GM21717 (cell line): Measurements from ENCODE around the gene TNFRSF6B.
"Not testable (repeated sequence)": the region's sequence is repeated elsewhere in the genome, so short reads cannot be mapped to it uniquely, and the experiment has no call there.

Experiments used
- ATAC-seq: cut with Tn5 transposase; IDR thresholded peaks from one replicate; pipeline ENCODE4 v1.9.1; 2021; ENCODE audit warnings: mild to moderate bottlenecking, moderate library complexity; ENCODE audit not compliant: unreplicated experiment

TNFRSF6B gene

GRCh38 chr20:63661959-63662812, 34.3 kb upstream of the TNFRSF6B start:
- no peak for ATAC-seq

DNA sequence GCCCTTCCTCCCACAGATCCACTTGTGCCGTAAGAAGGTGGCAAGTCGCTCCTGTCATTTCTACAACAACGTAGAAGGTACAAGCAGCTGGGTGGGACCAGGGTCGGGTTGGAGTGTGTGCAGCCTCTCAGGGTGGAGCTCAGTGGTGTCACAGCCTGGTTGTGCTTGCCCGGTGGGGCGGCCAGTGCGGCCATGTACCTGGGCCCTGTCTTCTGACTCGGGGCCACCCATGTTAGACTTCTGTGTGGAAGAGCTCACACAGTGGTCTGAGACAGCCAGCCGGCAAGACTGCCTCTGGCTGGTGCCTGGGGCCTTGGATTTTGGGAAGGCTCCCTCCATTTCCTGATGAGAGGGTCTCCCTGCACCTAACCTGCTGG, 33.7 kb upstream of the TNFRSF6B start:
- ATAC-seq: no peak

DNA sequence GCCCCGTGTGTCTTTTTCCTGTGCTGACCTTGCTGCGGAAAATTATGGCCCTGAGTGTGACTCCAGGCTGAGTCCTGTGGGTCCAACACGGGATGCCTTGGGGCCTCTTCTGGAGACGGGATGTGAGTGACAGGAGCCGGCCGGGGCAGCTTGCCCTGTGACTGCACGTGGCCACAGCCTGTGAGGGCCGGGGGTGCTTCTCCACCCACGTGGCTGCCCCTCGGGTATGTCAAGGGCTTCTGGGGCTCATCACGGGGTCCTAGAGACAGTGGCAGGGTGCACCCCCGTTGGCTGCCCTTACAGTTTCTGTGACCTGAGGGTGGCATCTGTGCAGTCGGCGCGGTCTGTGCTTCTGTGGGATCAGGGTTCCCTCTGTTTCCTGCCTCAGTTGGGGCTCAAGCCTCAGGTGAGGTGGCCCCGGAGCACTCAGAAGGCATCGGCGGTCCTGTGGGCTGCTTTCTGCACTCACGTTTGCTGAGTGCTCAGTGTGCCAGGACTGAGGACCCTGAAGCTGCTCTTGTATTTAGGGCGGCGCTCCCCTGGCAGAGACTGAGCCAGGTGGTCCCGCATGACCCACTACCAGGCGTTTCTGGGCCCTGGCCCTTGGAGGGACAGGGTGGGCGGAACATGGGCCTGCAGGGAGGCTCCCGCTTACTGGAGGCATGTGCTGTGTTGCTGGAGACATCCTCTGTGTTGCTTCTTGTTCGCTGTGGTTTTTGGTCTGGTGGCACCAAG, 33.0 kb upstream of the TNFRSF6B start:
- no peak for ATAC-seq

- no peak for ATAC-seq
These were observed 32.2 kb upstream of the TNFRSF6B start for GRCh38 chr20:63664143-63664851.

DNA sequence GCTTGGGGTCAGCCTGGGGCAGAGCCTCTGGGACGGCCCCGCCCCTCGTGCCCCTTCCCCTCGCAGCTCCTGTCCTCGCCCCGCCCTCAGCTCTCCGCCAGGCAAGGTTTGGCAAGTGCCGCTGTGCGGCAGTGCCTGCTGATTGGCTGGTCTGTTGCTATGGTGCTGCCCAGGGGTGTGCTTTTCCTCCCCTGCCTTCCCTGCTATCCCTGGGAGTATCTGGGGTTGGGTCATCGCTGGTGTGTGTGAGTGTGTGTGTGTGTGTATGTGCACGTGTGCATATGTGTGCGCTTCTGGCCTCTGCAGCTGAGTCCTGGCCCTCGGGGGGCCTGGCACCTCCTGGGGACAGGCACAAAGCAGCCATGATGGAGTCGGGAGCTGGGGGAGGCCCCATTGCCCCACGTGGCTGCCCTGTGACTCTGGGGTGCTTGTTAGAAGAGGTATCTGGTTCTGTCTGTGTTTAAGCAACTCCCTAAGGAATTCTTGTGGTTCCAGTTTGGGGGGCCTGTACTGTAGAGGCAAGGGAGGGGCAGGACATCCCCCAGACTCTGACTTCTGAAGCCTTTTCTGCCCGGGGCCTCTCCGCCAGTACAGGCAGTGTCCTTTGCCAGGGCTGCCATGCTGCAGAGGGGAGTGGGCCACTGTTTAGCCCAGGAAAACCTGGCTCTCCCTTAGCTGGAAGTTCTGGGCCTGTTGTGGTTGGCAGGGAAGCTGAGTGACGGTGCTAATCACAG, 31.4 kb upstream of the TNFRSF6B start:
- no peak for ATAC-seq

GRCh38 chr20:63665708-63666107, 30.7 kb upstream of the TNFRSF6B start:
- ATAC-seq: no peak

DNA sequence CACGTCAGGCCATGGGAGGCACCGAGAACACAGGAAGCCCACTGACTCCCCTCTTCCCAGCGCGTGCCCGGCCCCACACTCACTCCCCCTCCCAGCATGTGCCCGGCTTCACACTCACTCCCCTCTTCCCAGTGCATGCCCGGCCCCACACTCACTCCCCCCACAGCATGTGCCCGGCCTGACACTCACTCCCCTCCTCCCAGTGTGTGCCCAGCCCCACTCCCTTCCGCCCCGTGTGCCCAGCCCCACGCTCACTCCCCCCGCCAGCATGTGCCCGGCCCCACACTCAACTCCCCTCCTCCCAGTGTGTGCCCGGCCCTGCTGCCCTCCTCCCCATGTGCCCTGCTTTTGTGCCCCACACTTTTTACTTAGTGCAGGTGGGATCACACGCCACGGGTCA, 28.6 kb upstream of the TNFRSF6B start:
- no peak for ATAC-seq

DNA sequence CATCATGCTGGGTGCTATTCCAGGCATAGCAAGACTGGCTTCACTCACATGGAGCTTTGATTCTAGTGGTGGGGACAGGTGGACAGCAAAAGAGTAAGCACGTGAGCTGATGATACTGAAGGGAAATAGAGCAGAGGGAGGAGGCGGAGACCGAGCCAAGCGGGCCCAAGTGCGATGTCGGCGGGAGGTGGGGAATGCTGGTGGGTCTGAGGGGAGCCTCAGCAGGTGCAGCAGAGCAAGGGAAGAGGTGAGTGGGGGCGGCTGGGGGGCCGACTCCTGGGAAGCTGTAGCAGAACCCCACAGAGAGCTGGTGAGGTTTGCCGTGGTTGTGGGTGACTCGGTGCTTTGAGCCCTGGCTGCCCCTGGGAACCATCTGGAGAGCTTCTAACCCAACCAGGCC, 28.1 kb upstream of the TNFRSF6B start:
- no peak for ATAC-seq

DNA sequence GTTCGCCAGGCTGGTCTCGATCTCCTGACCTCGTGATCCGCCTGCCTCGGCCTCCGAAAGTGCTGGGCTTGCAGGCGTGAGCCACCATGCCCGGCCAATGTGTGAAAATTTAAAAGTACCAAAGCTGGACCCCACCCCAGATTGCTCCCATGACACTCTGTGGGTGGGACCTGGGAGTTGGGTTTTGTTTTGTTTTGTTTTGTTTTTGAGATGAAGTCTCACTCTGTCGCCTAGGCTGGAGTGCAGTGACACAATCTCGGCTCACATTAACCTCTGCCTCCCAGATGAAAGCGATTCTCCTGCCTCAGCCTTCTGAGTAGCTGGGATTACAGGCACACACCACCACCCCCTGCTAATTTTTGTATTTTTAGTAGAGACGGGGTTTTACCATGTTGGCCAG, 24.8 kb upstream of the TNFRSF6B start:
- not testable (repeated sequence) for ATAC-seq

DNA sequence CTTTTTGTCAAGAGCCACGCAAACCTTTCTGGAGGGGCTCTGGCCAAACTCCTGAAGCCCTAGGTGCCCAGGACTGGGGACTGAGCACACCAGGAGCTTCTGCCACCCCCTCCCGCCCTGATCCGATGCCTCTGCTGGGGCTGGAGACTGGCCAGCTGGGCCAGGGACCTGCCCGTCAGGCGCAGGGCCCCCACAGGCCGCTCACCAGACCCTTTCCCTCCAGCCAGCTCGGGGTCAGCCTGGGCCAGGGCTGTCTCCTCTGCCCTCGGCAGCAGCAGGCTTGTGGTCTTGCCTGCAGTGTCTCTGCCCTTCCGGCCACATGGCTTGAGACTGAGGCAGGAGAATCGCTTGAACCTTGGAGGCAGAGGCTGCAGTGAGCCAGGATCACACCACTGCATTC, 23.8 kb upstream of the TNFRSF6B start:
- ATAC-seq: no peak

- ATAC-seq: no peak
These were observed 22.5 kb upstream of the TNFRSF6B start for GRCh38 chr20:63673951-63674350.

- no peak for ATAC-seq
These were observed 20.6 kb upstream of the TNFRSF6B start for GRCh38 chr20:63675681-63676368.

- no peak for ATAC-seq
These were observed 18.4 kb upstream of the TNFRSF6B start for GRCh38 chr20:63678071-63678470.

DNA sequence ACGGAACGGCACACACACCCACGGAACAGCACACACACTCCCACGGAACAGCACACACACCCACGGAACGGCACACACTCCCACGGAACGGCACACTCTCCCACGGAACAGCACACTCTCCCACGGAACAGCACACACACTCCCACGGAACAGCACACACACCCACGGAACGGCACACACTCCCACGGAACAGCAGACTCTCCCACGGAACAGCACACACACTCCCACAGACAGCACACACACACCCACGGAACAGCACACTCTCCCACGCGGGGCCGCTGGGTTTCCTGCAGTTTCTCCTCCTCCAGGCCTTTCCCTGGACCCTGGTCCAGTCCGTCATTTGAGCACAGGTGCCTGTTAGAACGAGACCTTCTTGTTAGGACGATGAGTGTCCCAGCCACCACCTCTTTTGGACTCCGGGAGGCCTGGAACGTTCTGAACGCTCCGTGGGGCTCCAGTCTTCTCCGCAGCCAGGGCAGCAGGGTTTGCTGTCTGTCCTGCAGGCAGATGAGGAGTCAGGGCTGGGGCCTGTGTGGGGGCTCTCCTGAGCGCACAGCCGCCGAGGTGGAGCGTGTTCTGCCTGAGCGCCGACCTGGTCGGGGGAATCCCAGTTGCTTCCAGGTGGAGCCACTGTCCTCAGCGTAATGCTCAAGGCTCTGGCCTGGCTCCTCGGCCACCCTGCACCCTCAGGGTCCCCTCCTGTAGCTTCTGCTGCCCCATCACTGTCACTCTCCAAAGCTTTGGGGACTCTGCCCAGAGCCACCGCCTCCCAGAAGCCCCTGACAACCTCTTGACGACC, 17.6 kb upstream of the TNFRSF6B start:
- no peak for ATAC-seq

DNA sequence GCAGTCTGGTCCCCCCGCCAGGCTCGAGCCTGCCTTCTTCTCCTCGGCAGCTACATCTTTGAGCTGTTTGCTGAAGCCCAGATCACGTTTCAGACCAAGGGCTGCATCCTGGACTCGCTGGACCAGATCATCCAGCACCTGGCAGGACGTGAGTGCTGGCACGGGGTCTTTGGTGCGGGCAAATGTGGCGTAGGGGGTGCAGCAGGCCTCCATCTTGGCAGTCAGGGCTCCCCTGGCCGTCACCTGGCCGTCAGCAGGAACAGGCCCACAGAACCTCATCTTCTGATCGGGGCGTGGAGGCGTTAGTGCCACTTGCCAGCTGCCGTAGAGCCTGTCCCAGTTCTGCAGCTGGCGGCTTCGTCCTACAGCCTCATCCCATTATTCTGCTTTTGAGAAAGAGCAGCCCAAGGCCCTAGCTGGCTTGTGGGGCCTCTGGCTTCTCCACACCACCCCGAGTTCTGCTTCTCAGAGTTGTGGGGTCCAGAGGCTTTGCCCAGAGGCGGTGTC, 16.6 kb upstream of the TNFRSF6B start:
- ATAC-seq: no peak

DNA sequence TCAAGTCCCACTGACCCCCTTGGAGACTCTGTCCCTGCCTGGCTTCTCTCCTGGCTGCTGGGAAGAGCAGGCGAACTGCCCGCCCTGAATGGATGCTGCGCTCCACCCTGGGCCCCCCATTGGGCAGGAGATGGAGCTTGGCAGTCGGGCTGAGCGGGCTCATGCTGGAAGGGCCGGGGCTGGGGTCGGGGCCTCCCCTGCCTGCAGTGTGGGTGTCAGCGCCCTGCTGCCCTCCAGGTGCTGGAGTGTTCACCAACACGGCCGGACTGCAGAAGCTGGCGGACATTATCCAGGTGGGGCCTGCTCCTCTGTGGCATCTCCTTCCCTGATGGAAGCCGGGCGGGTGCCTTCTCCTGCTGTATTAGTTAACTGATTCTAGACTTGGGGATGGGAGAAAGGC, 16.0 kb upstream of the TNFRSF6B start:
- ATAC-seq: no peak

DNA sequence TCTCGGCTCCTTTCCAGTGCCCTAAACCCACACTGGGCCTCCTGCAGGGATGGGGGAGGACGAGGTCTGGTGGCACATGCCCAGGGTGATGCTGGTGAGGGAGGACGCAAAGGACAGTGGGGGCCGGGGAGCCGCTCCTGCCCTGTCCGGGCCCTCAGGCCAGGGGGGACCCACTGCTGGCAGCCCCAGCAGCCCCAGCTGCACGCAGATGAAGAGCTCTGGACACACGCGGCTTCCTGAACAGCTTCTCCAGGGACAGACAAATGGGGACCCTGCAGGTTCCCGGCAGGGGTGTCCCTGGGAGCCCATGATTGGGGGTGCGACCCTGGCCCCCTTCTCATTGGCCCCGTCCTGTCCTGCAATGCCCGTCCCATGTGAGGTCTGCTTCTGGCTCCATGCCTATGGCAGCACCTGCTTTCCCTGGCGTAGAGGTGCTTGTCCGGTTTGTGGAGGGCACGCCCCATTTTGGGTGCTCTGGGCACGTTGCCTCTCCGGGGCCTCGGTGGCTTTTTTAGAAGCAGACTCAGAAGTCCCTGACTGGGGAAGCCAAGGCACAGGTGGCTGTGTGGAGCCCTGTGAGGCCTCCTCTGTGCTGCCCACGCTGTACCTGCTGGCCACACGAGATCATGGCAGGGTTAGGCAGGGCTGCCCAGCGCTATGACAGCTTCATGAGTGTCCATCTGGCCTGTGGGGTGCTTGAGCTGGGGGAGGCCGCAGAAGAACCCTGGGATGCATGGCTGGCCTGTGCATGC, 15.4 kb upstream of the TNFRSF6B start:
- no peak for ATAC-seq

- no peak for ATAC-seq
These were observed 14.8 kb upstream of the TNFRSF6B start for GRCh38 chr20:63681609-63682142.
